Upper lobe of left lung (tissue), 4 donors: ENCODE data around the gene MACROD2.

Experiments used
- EP300 ChIP-seq, 4 donors: sonication (generic); formaldehyde crosslinking; IDR thresholded peaks; one replicate each; pipeline ENCODE4 v1.5.1; 2017; ENCODE audit warnings: antibody characterized with exemption in 4 of 4, control low read depth in 2 of 4
- POLR2A ChIP-seq, 4 donors: fragments of 450-650 bp; IDR thresholded peaks; one replicate each; pipeline ENCODE4 v1.5.1; 2016 to 2017; ENCODE audit warnings: antibody characterized with exemption in 4 of 4, mild to moderate bottlenecking in 2 of 4
- TF ChIP-seq, protein P1 (sequence below), 6 experiments: fragments of 450-650 bp in 4 of 6; fragments of 200-600 bp in 2 of 6; sonication (generic) in 2 of 6; IDR thresholded peaks; one replicate each; pipeline ENCODE4 v1.5.1; 2016 to 2019; ENCODE audit warnings: antibody characterized with exemption in 6 of 6

- TF ChIP-seq POLR2A (IDR thresholded peaks at IDR 0.05) (no peak), EP300 (IDR thresholded peaks at IDR 0.05) (no peak)
- TF ChIP-seq, protein P1, sequence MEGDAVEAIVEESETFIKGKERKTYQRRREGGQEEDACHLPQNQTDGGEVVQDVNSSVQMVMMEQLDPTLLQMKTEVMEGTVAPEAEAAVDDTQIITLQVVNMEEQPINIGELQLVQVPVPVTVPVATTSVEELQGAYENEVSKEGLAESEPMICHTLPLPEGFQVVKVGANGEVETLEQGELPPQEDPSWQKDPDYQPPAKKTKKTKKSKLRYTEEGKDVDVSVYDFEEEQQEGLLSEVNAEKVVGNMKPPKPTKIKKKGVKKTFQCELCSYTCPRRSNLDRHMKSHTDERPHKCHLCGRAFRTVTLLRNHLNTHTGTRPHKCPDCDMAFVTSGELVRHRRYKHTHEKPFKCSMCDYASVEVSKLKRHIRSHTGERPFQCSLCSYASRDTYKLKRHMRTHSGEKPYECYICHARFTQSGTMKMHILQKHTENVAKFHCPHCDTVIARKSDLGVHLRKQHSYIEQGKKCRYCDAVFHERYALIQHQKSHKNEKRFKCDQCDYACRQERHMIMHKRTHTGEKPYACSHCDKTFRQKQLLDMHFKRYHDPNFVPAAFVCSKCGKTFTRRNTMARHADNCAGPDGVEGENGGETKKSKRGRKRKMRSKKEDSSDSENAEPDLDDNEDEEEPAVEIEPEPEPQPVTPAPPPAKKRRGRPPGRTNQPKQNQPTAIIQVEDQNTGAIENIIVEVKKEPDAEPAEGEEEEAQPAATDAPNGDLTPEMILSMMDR (IDR thresholded peaks at IDR 0.05): no peak
Observed at GRCh38 chr20:14830899-14831298, 835.6 kb downstream of the MACROD2 start.
